PFSK-1 (cell line): Measurements from ENCODE around the gene ADGRB2.
A peak's percentile ranks its signal among the peaks of the same experiment; 100 is the strongest.

Source experiments
- FOXP2 ChIP-seq: optimal IDR thresholded peaks from 2 replicates; pipeline ENCODE3; 2011; ENCODE audit warnings: borderline replicate concordance, control low read depth, inconsistent platforms; ENCODE audit not compliant: insufficient read depth; ENCODE audit errors: extremely low read length, extremely low read depth
- POLR2AphosphoS5 ChIP-seq: IDR thresholded peaks from 2 replicates; pipeline ENCODE4 v1.6.1; 2012; ENCODE audit warnings: low read depth, mild to moderate bottlenecking, control low read depth, low read length, moderate library complexity
- SIN3A ChIP-seq: IDR thresholded peaks from 2 replicates; pipeline ENCODE4 v1.6.1; 2012; ENCODE audit warnings: mild to moderate bottlenecking, low read length, moderate library complexity, borderline replicate concordance; ENCODE audit not compliant: insufficient read depth
- TAF1 ChIP-seq: IDR thresholded peaks from 2 replicates; pipeline ENCODE4 v1.6.1; 2012; ENCODE audit warnings: low read length, control low read depth, borderline replicate concordance; ENCODE audit not compliant: insufficient read depth
- TF ChIP-seq, protein P1 (sequence below), 2 experiments: IDR thresholded peaks; 2 replicates each; pipeline versions ENCODE4 v1.6.1 to v1.8.0; 2011 to 2012; ENCODE audit warnings: low read depth in 2 of 2, low read length in 2 of 2, control low read depth in 1 of 2, inconsistent platforms in 1 of 2, mild to moderate bottlenecking in 1 of 2, moderate library complexity in 1 of 2; ENCODE audit not compliant: insufficient read depth in 1 of 2

Gene ADGRB2

DNA sequence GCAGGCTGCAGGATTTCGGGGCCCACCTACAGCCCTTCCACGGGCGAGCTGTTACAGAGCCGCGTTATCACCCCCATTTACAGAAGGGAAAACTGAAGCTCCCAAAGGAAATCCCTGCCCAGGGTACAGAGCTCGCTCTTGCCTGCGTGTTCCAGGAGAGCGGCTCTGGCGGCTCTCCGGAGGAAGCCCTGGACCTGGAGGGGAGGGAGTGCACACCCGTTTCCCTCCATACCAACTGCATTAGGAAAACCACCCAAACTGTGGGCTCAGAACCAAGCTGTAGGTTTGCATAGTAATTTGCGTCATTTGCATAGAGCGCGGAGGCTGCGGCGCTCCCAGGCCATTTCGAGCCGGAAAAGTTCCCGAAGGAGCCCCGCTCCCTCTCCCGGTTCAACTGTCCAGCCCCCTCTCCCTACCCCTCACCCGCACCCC, 24.7 kb upstream of the ADGRB2 start:
- no peak for TF ChIP-seq SIN3A
- no peak for TF ChIP-seq TAF1
- TF ChIP-seq, protein P1, sequence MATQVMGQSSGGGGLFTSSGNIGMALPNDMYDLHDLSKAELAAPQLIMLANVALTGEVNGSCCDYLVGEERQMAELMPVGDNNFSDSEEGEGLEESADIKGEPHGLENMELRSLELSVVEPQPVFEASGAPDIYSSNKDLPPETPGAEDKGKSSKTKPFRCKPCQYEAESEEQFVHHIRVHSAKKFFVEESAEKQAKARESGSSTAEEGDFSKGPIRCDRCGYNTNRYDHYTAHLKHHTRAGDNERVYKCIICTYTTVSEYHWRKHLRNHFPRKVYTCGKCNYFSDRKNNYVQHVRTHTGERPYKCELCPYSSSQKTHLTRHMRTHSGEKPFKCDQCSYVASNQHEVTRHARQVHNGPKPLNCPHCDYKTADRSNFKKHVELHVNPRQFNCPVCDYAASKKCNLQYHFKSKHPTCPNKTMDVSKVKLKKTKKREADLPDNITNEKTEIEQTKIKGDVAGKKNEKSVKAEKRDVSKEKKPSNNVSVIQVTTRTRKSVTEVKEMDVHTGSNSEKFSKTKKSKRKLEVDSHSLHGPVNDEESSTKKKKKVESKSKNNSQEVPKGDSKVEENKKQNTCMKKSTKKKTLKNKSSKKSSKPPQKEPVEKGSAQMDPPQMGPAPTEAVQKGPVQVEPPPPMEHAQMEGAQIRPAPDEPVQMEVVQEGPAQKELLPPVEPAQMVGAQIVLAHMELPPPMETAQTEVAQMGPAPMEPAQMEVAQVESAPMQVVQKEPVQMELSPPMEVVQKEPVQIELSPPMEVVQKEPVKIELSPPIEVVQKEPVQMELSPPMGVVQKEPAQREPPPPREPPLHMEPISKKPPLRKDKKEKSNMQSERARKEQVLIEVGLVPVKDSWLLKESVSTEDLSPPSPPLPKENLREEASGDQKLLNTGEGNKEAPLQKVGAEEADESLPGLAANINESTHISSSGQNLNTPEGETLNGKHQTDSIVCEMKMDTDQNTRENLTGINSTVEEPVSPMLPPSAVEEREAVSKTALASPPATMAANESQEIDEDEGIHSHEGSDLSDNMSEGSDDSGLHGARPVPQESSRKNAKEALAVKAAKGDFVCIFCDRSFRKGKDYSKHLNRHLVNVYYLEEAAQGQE (IDR thresholded peaks at IDR 0.05; ENCODE audit: insufficient read depth in 1 of 2, low read depth in 2 of 2, low read length in 2 of 2): no peak
- TF ChIP-seq POLR2AphosphoS5: no peak
- peak; percentile 1 for TF ChIP-seq FOXP2

DNA sequence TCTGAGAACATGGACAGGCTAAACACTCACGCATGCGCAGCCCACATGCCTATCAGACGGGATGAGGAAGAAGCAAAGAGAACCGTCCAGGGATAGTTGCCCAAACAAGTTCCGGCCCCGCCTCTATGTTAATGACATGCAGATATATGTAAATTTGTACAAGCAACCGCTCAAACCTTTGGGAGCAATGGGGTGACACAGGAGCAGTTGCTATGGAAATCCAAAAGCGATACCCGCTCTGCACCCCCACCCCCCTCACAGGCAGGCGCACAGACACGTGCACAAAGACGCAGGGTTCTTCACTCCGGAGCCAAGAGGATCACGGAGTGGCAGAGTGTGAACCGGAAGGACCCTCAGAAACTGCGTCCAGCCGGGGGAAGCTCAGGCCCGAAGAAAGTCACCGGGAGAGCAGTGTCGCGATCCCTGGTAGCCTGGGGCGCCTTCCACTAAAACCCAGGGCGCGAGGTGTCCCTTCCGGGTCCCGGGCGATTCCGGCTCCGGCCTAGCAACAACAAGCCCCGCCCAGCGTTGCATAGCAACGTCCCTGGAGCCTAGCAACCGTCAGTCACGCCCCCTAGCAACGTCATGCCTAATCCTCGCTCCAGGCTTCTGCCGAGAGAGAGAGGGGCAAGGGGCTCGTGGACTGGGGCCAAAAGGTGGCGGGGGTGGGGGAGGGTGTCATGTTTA, 24.1 kb upstream of the ADGRB2 start:
- TF ChIP-seq SIN3A (peak; percentile 73; the same call in 1 of the 2 replicates), FOXP2 (peak; percentile 67), TAF1 (peak; percentile 13; the same call in 1 of the 2 replicates), POLR2AphosphoS5 (0 out of 2 replicates have a peak, but pooled peaks have one; percentile 38)
- TF ChIP-seq, protein P1 (IDR thresholded peaks at IDR 0.05; ENCODE audit: insufficient read depth in 1 of 2, low read depth in 2 of 2, low read length in 2 of 2): no peak

- TF ChIP-seq TAF1 (no peak), POLR2AphosphoS5 (no peak), FOXP2 (no peak), SIN3A (no peak)
- TF ChIP-seq, protein P1 (IDR thresholded peaks at IDR 0.05; ENCODE audit: insufficient read depth in 1 of 2, low read depth in 2 of 2, low read length in 2 of 2): no peak
Observed at GRCh38 chr1:31787786-31788137, 23.6 kb upstream of the ADGRB2 start.

DNA sequence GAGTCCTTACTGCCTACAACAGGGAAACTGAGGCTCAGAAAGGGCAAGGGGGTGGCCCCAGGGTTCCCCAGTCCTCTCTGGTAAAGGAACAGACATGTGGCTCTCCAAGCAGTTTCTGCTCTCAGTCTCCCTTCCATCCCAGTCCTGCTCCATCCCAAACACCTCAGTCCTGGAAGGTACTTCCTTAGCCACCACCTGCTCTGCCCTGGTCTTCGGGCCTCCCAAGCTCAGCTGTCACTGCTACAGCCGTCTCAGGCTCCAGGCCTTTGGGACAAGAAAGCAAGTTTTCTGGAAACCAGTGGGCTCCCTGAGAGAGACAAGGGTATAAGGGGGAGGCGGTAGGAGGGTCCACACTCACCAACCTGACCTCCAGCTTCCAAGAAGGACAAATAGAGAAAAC, 23.1 kb upstream of the ADGRB2 start:
- TF ChIP-seq FOXP2 (no peak), POLR2AphosphoS5 (no peak), TAF1 (no peak), SIN3A (no peak)
- TF ChIP-seq, protein P1 (IDR thresholded peaks at IDR 0.05; ENCODE audit: insufficient read depth in 1 of 2, low read depth in 2 of 2, low read length in 2 of 2): no peak
